NCI-H345 (cell line): Measurements from ENCODE around the gene ZDHHC3.

ENCODE experiments used
- DNase-seq: peaks from one replicate; lab custom pipeline; 2025; lab: John Stamatoyannopoulos, UW

The ZDHHC3 gene, protein sequence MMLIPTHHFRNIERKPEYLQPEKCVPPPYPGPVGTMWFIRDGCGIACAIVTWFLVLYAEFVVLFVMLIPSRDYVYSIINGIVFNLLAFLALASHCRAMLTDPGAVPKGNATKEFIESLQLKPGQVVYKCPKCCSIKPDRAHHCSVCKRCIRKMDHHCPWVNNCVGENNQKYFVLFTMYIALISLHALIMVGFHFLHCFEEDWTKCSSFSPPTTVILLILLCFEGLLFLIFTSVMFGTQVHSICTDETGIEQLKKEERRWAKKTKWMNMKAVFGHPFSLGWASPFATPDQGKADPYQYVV

DNA sequence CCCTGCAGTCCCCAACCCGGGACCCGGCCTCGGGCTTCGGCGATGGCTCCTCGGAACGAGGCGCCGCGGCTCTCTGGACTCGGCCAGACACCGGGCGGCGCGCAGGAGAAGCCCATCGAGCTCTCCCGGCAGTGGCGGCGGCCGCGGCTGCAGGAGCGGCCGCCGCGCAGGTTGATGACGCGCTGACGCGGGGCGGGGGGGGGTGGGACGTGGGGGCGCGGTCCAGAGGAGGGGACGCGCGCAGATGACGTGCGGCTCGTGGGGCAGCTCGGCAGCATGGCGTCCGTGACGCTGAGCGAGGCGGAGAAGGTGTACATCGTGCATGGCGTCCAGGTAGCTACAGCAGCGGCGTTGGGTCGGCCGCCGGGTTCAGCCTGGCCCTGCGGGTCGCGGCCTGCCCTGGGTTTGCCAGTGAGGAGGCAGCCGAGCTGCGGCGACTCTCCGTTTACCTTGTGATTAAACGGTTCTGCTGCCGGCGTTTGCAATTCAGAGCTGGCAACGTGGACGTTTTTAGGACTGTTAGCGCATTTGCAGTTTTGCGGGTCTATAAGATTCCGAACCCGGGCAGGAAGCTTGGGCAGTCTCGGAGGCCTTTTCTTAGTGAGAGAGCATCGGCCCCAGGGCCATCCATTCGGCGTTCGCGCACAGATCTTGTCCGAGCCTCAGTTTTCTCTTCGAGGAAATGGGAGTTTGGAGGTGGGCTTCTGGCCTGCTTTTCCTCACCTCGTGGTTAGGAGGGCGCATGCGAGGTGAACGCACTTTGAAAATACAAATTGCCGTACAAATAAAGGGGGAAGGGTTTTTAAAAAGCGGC lies at the start of gene ZDHHC3, which contains the start of gene EXOSC7:
Gene ZDHHC3, minus strand, starts transcription at position 173 of the 814 bp plus-strand sequence. CDS start 16,738 bp downstream, outside the sequence.
Gene EXOSC7, plus strand, starts transcription at position 243 of the 814 bp plus-strand sequence. Its CDS starts 34 bp downstream, at position 277.
- peak; percentile 80 for DNase-seq

DNA sequence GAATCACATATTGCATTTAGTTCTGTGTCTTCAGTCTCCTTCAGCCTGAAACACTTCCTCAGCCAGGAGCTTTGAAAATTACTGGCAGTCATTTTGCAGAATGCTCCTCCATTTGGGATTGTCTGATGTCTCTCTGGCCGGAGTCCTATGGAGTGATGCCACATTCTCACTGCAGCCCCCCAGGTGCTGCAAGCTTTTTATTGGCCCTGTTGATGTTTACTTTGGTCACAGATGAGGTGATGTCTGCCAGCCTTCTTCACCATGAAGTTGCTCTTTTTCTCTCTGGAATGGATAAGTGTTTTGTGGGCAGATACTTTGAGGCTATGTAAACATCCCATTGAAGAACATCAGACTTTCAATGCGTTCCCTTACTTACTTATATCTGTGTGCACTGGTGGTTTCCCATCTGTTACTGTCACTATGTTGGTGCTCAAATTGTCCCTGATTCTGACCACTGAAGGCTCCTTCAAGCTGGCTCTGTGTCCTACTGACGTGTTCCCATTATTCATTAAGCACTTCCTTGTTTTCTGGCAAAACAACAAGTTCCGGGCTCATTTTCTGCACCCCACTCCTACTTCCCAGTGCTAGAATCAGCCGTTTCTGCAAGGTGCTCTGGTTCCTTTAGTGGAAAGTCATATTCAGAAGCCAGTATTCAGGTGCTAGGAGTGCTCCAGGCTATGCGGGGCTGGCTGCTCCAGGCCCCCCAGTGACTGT lies 48.7 kb upstream of the ZDHHC3 start:
- DNase-seq, result no peak

DNA sequence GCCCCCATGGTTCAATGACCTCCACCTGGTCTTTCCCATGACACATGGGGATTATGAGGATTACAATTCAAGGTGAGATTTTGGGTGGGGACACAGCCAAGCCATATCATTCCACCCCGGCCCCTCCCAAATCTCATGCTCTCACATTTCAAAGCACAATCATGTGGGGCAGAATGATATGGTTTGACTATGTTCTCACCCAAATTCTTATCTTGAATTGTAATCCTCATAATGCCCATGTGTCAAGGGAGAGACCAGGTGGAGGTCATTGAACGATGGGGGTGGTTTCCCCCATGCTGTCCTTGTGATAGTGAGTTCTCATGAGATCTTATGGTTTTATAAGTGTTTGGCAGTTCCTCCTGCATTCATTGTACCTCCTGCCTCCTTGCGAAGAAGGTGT lies 47.7 kb upstream of the ZDHHC3 start:
- no peak for DNase-seq

DNA sequence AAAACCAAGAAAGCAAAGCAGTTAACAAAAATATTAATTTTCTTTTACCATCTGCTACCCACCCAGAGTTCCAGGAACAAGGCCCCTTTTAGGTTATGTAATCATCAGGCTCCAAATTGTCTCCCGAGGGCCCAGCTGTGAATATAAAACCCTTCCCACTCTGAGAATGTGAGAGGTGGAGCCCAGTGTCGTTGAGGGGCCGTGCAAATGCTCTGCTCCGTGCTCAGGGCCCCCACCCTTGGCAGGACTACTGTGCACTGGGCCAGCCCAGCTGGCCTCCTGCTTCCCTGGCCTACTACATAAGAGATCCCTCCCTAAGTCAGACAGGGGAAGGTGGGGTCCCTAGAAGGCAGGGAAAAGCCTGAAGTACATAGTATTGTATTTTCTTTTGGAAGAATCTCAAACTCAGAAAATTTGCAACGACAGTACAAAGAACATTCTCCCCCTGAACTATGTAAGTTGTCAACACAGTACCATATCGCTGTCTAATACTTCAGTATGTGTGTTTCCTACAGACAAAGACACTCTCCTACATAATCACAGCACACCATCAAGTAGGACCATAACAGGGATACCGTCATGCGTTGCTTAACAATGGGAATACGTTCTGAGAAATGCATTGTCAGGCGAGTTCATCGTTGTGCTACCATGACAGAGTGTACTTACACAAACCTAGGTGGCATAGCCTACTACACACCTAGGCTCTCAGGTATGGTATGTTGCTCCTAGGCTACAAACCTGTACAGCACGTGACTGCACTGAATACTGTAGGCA lies 45.7 kb upstream of the ZDHHC3 start:
- no peak for DNase-seq

DNA sequence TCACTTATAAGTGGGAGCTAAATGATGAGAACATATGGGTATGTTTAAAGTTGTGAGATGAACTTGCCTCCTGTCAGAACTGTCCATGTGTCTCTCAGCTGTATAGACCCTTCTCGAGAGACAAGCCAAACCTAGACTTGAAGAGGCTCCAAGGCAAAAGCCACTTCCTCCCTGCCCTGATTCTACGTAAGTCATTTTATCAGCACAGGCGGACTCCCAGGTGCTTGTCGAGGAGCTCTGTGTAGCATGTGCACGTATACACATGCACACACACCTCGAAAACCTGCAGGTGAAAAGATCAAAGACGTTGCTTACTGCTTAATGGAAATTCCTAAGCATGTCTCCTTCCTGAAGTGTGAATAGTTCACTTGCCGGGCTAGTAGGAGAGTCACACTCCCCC lies 44.6 kb upstream of the ZDHHC3 start:
- no peak for DNase-seq

DNA sequence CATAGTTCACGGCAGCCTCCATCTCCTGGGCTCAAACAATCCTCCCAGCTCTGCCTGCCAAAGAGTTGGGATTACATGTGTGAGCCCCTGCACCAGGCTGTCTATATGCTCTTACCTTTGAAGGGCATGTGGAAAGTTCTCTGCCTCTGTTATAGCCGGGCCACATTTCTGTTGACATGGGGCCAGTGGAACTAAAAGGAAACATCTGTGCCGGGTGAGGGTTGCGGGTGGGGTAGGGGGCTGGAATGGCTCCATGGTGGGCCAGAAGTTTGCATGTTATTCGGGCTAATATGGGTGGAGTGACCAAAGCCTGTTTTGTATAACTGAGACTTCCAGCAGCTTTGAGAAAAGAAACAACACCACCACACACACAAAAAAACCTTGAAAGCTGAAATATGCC lies 41.8 kb upstream of the ZDHHC3 start:
- DNase-seq, result no peak

DNA sequence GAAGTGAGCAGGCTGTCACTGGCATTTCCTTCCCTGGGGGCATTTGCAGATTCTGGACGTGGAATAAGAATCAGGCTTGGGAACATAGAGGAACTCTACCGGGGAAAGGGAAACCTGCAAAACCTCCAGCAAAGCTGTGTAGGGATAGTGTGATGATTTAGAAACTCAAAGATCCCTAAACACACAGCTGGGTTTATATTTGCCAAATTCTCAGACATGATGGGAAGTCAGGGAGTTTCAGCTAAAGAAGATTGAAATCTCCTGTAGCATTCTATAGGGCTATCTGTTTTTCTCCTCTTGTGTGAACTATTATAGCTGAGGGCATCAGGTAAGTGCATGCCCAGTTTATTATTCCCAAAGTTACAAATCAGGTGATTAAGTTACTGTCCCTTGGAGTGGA lies 40.9 kb upstream of the ZDHHC3 start:
- DNase-seq, result no peak

DNA sequence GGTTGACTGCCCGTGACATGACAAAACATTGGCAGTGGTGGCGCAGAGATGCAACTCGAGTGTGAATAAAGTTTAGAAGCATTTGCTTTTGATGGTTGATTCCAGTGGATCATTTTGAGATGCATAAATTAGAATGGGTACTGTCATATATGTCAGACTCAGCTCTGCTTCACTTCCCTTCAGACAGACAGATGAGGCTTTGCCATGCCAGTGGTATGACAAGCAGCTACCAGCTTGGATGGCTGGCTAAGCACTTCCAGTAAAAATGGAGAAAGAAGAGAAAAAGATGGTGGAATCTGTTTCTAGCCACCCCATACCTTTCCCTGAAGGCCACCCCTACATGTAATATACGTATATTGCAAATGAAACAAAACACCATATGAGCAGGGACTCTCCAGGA lies 36.6 kb upstream of the ZDHHC3 start:
- DNase-seq, result no peak

DNA sequence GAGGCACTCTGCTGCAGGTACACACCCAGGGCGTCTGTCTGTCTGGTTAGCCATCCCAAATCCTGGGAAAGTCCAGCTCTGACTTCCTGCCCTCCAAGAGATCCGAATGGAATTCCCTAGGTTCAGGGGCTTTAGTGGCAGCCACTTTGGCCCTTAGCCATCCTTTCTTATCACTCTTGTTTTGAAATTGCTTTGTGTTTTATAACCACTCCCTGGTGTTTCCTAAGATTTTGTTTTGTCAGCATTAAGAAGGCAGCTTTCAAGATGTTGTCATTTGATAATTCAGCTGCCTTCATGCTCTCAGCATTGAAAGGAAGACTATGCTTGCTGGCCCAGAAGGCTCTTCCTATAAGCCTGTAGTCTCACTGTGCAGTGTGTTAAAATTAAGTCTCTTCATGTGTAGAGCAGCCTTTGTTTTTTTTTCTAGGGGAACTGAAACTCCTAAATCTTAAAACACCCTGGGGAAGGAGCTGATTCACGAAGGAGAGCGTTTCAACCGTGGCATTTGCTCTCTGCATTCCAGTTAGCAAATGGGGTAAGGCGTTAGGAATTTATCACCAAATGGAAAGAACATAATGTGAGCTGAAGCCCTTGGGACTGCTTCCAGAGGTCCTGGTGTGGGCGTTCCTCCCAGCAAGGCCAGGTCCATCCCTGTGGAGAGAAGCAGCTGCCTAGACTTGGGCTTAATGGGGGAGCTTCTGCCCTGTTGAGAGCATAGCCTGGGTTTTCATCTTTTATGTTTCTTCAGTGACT lies 36.0 kb upstream of the ZDHHC3 start:
- no peak for DNase-seq

DNA sequence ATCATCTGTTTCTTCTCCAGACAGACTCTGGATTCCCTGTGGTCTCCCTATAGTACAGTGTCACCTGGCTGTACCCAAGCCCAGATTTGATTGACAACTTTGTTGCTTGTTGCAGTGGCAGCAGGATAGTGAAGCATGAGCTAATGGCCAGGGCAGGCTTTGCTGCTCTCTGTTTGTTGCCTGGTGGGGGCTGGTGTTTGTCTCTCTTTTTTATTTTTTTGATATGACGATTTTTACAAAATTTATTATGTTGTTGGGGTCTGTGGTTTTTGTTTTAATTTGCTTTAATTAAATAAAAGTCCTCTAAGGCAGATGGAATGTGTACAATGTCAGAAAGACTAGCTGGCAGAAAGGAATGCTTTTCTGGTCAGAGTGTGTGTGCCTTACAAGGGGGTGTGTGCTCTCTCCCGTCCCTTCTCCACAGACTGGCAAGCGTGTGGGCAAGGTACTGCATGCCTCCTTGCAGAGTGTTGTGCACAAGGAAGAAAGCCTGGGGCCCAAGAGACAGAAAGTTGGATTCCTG lies 34.9 kb upstream of the ZDHHC3 start:
- no peak for DNase-seq

DNA sequence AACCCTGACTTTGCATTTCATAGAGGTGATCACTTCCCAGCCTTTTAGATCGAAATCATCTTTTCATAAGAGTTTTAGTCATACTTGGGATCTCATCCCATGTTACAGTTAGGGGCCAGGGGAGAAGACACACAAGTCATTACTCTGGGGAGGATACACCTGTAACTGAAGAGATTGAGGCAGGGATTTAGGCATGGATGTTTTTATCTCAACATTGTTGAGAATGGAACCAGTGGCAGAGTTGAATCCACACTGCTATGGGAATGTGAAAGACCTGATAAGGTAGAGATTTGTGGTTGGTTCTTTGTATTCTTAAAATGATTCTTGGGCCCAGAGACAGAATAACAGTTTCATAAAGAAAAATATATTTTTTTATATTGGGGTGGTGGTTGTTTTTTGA lies 33.9 kb upstream of the ZDHHC3 start:
- no peak for DNase-seq

DNA sequence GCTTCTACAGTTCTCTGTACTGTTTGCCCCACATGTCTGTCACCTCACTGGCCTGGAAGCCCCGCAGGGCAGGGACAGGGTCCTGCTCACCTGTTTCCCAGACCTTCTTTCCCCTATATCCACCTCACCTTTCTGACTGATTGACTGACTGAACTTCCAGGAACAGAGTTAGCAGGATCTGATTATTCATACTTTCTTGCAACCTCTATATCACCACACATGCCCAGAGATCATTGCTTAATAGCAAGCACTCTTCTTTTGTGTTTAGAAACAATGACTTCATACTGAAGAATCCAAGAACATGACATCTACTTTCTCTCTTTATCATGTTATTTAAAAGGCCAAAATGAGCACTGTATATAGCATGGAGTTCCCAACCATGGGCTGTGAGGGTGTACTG lies 32.1 kb upstream of the ZDHHC3 start:
- no peak for DNase-seq

DNA sequence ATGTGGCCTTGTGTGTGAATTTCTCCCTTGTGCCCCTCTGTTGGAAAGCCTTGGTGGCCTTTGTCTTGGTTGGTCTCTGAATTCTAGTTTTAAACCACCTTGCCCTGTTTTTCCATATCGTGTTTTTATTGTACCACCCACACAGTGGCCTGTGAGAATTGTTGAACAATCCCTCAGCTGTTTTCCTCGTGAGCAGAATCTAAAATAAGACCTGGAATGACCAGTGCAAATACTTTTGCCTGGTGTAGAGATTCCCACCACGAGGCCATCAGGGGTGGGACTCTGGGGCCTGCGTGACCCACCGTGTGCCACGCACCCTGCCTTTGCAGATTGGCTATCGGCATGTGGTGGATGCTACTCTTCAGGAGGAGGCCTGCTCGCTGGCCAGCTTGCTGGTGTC lies 31.1 kb upstream of the ZDHHC3 start:
- DNase-seq, result no peak

DNA sequence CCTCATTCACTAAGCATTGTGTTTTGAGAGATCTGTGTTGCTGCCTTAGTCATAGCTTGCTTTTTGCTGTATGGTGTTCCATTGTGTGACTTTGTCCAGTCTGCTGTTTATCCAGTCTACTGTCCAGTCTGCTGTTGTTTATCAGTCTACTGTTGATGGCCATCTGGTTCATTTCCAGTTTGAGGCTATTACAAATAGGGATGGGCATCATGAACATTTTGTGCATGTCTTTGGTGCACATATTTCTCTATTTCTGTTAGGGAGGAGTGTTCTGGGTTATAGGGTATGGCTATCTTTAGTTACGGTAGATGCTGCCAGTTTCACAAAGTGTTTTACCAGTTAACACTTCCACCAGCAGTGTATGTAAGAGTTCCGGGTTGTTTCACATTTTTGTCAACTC lies 27.9 kb upstream of the ZDHHC3 start:
- no peak for DNase-seq

DNA sequence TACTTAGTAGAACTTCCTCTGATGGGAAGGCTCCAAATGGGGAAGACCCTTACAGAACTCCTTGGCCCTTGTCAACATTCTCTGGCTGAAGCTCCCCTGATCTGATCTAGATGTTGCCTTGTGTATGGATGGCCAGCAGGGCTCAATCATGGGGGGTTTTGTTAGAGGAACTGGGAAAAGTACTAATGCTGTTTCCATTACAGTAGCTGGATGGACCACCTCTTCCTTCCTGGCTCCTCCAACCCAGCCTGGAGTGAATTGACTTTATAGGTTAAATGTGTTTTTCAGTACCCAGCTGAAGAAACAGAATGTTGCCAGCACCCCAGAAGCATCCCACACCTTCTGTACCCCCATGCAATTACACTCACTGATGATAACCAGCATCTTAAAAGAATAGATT lies 27.4 kb upstream of the ZDHHC3 start:
- DNase-seq, result no peak

DNA sequence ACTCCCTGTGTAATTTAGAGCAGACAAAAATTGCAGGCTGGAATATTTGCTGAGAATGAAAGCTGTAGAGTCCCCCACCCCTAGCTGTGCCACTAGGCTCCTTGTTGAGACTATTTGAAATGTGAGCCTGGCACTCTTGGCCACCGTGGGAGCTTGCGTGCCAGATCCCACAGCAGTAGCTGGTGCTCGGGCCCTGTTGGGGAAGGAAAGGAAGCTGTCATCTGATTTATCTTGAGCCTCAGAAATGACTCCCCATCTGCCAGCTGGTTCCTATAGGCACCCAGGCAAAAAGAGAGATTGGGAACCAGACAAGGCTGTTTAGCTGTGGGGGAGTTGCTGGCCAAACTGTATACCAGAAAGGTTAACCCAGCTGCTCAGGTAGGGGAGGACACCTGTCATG lies 26.7 kb upstream of the ZDHHC3 start:
- DNase-seq, result no peak

DNA sequence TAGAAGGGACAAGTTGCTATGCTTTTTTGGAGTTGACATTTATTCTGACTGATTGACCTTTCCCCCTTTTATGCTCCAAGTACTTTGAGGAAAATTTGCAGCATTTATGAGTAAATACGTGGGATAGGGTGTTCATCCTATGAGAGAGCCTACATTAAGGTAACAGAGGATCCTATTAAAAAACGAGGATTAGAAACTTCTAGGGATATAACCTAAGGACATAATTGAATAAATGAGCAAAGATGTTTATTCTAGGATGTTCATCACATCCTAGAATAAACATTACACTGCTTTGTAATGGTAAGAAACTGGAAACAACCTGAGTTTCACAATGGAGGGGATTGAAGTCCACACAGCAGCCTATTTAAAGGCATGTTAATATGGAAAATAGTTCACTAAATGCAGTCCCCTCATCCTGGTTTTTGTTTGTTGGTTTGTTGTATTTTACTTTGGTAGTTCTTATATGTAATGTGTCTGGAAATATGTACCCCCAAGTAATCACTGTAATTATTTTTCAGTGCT lies 26.2 kb upstream of the ZDHHC3 start:
- DNase-seq, result no peak

DNA sequence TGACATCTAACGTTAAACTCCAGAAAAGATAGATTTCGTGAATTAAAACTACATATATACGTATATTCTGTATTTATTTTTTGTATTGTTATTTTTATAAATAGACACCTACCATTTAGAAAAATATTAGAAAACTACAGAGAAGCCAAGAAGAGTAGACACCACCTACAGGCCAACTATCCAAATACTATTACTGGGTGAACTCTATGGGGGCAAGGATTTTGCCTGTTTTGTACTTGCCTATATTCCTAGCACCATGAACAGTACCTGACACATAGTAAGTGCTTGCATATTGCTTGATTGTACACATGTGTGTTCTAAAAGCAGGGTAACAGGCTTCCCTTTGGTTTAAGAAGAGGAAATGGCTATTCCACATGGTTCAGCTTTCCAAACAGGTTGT lies 25.8 kb upstream of the ZDHHC3 start:
- no peak for DNase-seq

DNA sequence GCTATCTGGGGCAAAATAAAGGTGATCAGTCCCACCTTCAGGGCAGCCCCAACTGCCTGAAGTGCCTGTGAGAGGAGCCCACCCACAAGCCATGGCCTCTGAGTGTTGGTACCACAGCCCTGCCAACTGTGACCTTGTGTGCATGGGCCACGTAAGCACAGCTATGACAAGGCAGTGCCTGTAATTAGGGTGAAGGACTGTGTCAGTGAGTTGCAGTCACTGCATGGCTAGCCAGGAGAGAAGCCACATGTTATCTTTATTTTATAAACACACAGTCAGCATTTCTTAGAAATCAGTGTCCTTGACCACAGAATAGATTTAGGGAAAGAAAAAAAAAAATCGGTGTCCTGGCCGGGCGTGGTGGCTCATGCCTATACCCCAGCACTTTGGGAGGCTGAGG lies 24.8 kb upstream of the ZDHHC3 start:
- no peak for DNase-seq

DNA sequence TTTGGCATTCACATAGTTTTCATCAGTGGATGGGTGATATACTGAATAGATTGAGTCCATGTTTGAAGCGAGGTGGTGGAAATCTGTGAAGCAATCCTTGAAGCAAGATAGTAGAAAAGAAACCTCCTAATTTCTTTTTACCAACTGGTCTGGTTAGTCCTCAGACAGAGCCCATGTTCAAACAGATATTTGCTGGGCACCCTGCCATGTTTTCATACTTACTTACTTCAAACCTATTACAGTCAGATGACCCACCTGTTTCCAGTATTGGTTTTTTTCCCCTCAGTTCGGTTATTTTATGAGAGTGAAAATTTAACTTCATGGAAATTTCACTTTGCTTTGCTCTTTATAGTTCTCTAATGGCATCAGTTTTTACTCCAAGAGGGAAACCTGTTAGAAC lies 23.8 kb upstream of the ZDHHC3 start:
- DNase-seq, result no peak

DNA sequence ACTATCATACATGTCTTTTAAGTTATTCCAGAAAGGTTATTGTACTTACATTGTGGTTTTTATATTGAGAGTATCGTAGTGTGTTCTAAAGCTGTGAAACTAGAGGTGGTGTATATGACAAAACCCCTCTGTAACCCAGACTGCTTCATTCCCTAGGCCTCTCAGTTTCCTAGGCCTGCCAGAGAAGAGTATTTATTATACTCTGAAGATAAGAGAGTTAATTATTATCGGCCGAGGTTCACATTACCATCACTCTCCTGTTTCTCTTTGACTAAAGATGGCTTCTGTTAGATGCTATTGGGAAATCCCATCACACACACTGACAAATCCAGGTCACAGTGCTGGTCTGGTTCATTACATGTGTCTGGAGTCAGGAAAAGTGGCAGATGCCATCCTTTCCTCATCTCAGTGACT lies 20.6 kb upstream of the ZDHHC3 start:
- DNase-seq, result no peak
